H1 (cell line): ENCODE data around the gene TYRP1. TPM values are rescaled to one million over a fixed set of nuclear protein-coding genes. Genes with fewer than 3 reads are reported as not detected.

Experiments used
- CTCF ChIA-PET: fragments of 300-600 bp; sonication (Branson Sonifier 250); formaldehyde crosslinking; loops from one replicate; lab custom pipeline; 2021; ENCODE audit not compliant: partially characterized antibody; lab: Charles Lee
- POLR2A ChIA-PET: fragments of 300-600 bp; sonication (Branson Sonifier 250); formaldehyde crosslinking; loops from one replicate; lab custom pipeline; 2021; ENCODE audit warnings: inconsistent platforms; ENCODE audit not compliant: partially characterized antibody; lab: Charles Lee
- DNase-seq, 2 experiments: peaks; one replicate each; pipeline versions ENCODE4 v3.0.0 to v3.0.0-alpha.2; 2010 to 2022; ENCODE audit warnings: low spot score in 2 of 2, low read depth in 1 of 2, mixed read lengths in 1 of 2
- FAIRE-seq: peaks from 2 replicates; lab custom pipeline; 2011; peaks lifted over from hg19 to GRCh38; lab: Jason Lieb, UNC
- H2AFZ ChIP-seq: 2 replicates; pipeline ENCODE4 v1.8.1; 2012; ENCODE audit warnings: low read length, inconsistent platforms
- H2AK5ac ChIP-seq: 2 replicates; pipeline ENCODE4 v1.6.1; 2013; ENCODE audit warnings: low read depth, low read length
- H2BK120ac ChIP-seq: replicated peaks from 2 replicates; pipeline ENCODE3; 2013; ENCODE audit warnings: low read depth, low read length, inconsistent platforms
- H2BK12ac ChIP-seq: 2 replicates; pipeline ENCODE4 v1.6.1; 2013; ENCODE audit warnings: low read depth, low read length
- H2BK15ac ChIP-seq: 2 replicates; pipeline ENCODE4 v1.6.1; 2013; ENCODE audit warnings: low read length
- H2BK20ac ChIP-seq: 2 replicates; pipeline ENCODE4 v1.6.1; 2013; ENCODE audit warnings: low read length
- H2BK5ac ChIP-seq: 2 replicates; pipeline ENCODE4 v1.6.1; 2013; ENCODE audit warnings: low read depth, low read length
- H3K14ac ChIP-seq: 2 replicates; pipeline ENCODE4 v1.6.1; 2013; ENCODE audit warnings: inconsistent platforms; ENCODE audit not compliant: insufficient read length
- H3K18ac ChIP-seq: 2 replicates; pipeline ENCODE4 v1.6.1; 2013; ENCODE audit warnings: low read length; ENCODE audit errors: extremely low read depth
- H3K23ac ChIP-seq: 2 replicates; pipeline ENCODE4 v1.6.1; 2013; ENCODE audit warnings: inconsistent platforms; ENCODE audit not compliant: insufficient read length
- H3K23me2 ChIP-seq: 2 replicates; pipeline ENCODE4 v1.6.1; 2013; ENCODE audit warnings: low read depth, low read length
- H3K27ac ChIP-seq: 2 replicates; pipeline ENCODE4 v1.6.1; 2011; ENCODE audit warnings: low read depth, low read length, inconsistent platforms
- H3K27me3 ChIP-seq, 4 experiments: replicated peaks in 1 of 4; 1 replicate in 1 of 4; 2 replicates in 3 of 4; pipeline versions ENCODE4 v1.6.1 to v1.8.1; 2011 to 2013; ENCODE audit warnings: low read length in 3 of 4, mild to moderate bottlenecking in 3 of 4, inconsistent platforms in 2 of 4, mixed read lengths in 2 of 4, moderate library complexity in 1 of 4; ENCODE audit not compliant: control insufficient read depth in 3 of 4, insufficient read depth in 3 of 4; ENCODE audit errors: extremely low read depth in 1 of 4
- H3K36me3 ChIP-seq, 4 experiments: 2 replicates each; pipeline versions ENCODE4 v1.6.1 to v1.8.1; 2011 to 2013; ENCODE audit warnings: mild to moderate bottlenecking in 4 of 4, low read length in 3 of 4, moderate library complexity in 2 of 4, control low read depth in 1 of 4, inconsistent platforms in 1 of 4; ENCODE audit not compliant: insufficient read depth in 4 of 4, control insufficient read depth in 2 of 4
- H3K4ac ChIP-seq: replicated peaks from 2 replicates; pipeline ENCODE3; 2013; ENCODE audit warnings: low read length, low read depth, mixed read lengths, inconsistent platforms; ENCODE audit not compliant: insufficient read length
- H3K4me1 ChIP-seq, 4 experiments: replicated peaks in 1 of 4; 1 replicate in 1 of 4; 2 replicates in 3 of 4; pipeline versions ENCODE4 v1.6.1 to v1.8.1; 2011 to 2013; ENCODE audit warnings: low read length in 3 of 4, inconsistent platforms in 2 of 4, mixed read lengths in 1 of 4; ENCODE audit not compliant: insufficient read depth in 4 of 4, control insufficient read depth in 3 of 4
- H3K4me2 ChIP-seq, 2 experiments: 2 replicates each; pipeline versions ENCODE4 v1.6.1 to v1.8.1; 2011 to 2013; ENCODE audit warnings: low read depth in 2 of 2, low read length in 2 of 2, control low read depth in 1 of 2, inconsistent platforms in 1 of 2, mild to moderate bottlenecking in 1 of 2; ENCODE audit not compliant: insufficient read depth in 1 of 2
- H3K4me3 ChIP-seq, 4 experiments: fragments of 200-600, 300-600 bp in 1 of 4; sonication (generic), shearing (Covaris generic), sonication (Bioruptor Twin) in 1 of 4; 2 replicates each; pipeline versions ENCODE4 v1.5.1 to v1.8.1; 2011 to 2016; ENCODE audit warnings: low read length in 4 of 4, low read depth in 3 of 4, control low read depth in 2 of 4, inconsistent platforms in 2 of 4, mild to moderate bottlenecking in 2 of 4, mixed read lengths in 1 of 4, moderate library complexity in 1 of 4; ENCODE audit not compliant: insufficient read depth in 2 of 4; ENCODE audit errors: extremely low read depth in 1 of 4
- H3K56ac ChIP-seq: replicated peaks from 2 replicates; pipeline ENCODE3; 2013; ENCODE audit warnings: low read depth, mild to moderate bottlenecking, mixed read lengths, low read length, inconsistent platforms; ENCODE audit not compliant: insufficient read length
- H3K79me1 ChIP-seq: 2 replicates; pipeline ENCODE4 v1.6.1; 2013; ENCODE audit warnings: low read depth, low read length, control low read depth
- H3K79me2 ChIP-seq, 2 experiments: 2 replicates each; pipeline versions ENCODE4 v1.6.1 to v1.8.1; 2012 to 2013; ENCODE audit warnings: low read length in 2 of 2, mild to moderate bottlenecking in 2 of 2, inconsistent platforms in 1 of 2; ENCODE audit not compliant: insufficient read depth in 2 of 2, control insufficient read depth in 1 of 2
- H3K9ac ChIP-seq, 4 experiments: replicated peaks in 1 of 4; 1 replicate in 1 of 4; 2 replicates in 3 of 4; pipeline versions ENCODE4 v1.6.1 to v1.8.1; 2011 to 2013; ENCODE audit warnings: low read depth in 3 of 4, low read length in 3 of 4, control low read depth in 2 of 4, mild to moderate bottlenecking in 2 of 4, moderate library complexity in 2 of 4, inconsistent platforms in 1 of 4; ENCODE audit errors: extremely low read depth in 1 of 4
- H3K9me3 ChIP-seq, 2 experiments: 2 replicates each; pipeline versions ENCODE4 v1.6.1 to v1.8.1; 2012 to 2013; ENCODE audit warnings: mild to moderate bottlenecking in 2 of 2, moderate library complexity in 2 of 2, control low read depth in 1 of 2, inconsistent platforms in 1 of 2, low read depth in 1 of 2, low read length in 1 of 2, mixed read lengths in 1 of 2; ENCODE audit not compliant: insufficient read depth in 2 of 2
- H4K20me1 ChIP-seq, 2 experiments: replicated peaks in 1 of 2; 2 replicates each; pipeline versions ENCODE3 to v1.8.1; 2011 to 2013; ENCODE audit warnings: inconsistent platforms in 2 of 2, low read length in 2 of 2, mild to moderate bottlenecking in 1 of 2; ENCODE audit not compliant: insufficient read depth in 2 of 2, control insufficient read depth in 1 of 2
- H4K5ac ChIP-seq: 2 replicates; pipeline ENCODE4 v1.6.1; 2013; ENCODE audit warnings: low read length, low read depth, mixed read lengths, inconsistent platforms; ENCODE audit not compliant: insufficient read length
- H4K8ac ChIP-seq: 2 replicates; pipeline ENCODE4 v1.8.0; 2013; ENCODE audit warnings: mild to moderate bottlenecking, moderate library complexity, low read length, inconsistent platforms; ENCODE audit not compliant: insufficient read depth; ENCODE audit errors: extremely low read depth
- H4K91ac ChIP-seq: replicated peaks from 2 replicates; pipeline ENCODE3; 2013; ENCODE audit warnings: low read length, mixed read lengths, inconsistent platforms; ENCODE audit not compliant: insufficient read length
- CTBP2 ChIP-seq: IDR thresholded peaks from 2 replicates; pipeline ENCODE4 v1.7.0; 2011; ENCODE audit warnings: borderline replicate concordance, mild to moderate bottlenecking, moderate library complexity, mixed read lengths, low read length; ENCODE audit not compliant: insufficient read depth, insufficient read length
- EGR1 ChIP-seq: IDR thresholded peaks from 2 replicates; pipeline ENCODE4 v1.6.1; 2011; ENCODE audit warnings: low read depth, low read length, borderline replicate concordance
- HDAC2 ChIP-seq, 2 experiments: fragments of 300-600 bp in 1 of 2; sonication (generic) in 1 of 2; IDR thresholded peaks; 2 replicates each; pipeline ENCODE4 v1.6.1; 2011 to 2012; ENCODE audit warnings: low read depth in 2 of 2, low read length in 2 of 2, mild to moderate bottlenecking in 2 of 2, moderate library complexity in 2 of 2, borderline replicate concordance in 1 of 2, inconsistent platforms in 1 of 2
- JUN ChIP-seq: IDR thresholded peaks from 2 replicates; pipeline ENCODE4 v1.6.1; 2011; ENCODE audit warnings: low read depth, mild to moderate bottlenecking, improper control_type of control experiment, low read length
- USF2 ChIP-seq: IDR thresholded peaks from 2 replicates; pipeline ENCODE4 v1.6.1; 2011; ENCODE audit warnings: low read length, improper control_type of control experiment
- WGBS, 2 experiments: shearing (Covaris generic) in 1 of 2; methylation state at CpG; one replicate each; pipeline versions ENCODE4 v1.1.6 to v1.1.7; 2013 to 2015; ENCODE audit warnings: low lambda C conversion rate in 2 of 2, mixed read lengths in 2 of 2, inconsistent platforms in 1 of 2, low coverage in 1 of 2, missing lambda C conversion rate in 1 of 2; ENCODE audit not compliant: insufficient replicate concordance in 2 of 2, insufficient coverage in 1 of 2, insufficient read length in 1 of 2; ENCODE audit errors: extremely low coverage in 1 of 2, missing lambda C conversion rate in 1 of 2; 5-methylcytosine and 5-hydroxymethylcytosine counted together
- polyA plus RNA-seq, 7 experiments: library from polyadenylated mRNA; depleted of rRNA in 3 of 7; stranded (reverse) in 5 of 7; unstranded in 2 of 7; fragments of >200 nt in 5 of 7; fragments of 200-250 nt in 2 of 7; gene quantifications; 1 replicate in 5 of 7; 2 replicates in 1 of 7; 4 replicates in 1 of 7; pipeline versions ENCODE4 v1.2.1 to v1.2.3, GENCODE V29; 2011 to 2013; ENCODE audit warnings: missing spikeins in 2 of 7, mixed read lengths in 2 of 7
- total RNA-seq: library from RNA; stranded (reverse); fragmentation: NEBNext Ultra II Directional; extraction: Animal tissue kit (Norgen Biotek cat#: 25700); gene quantifications from 2 replicates; pipeline ENCODE4 v1.2.1, GENCODE V29; 2021

Gene TYRP1
- total and polyA plus RNA-seq, 2 of the 8 experiments (the other 6 are each of a cell fraction or from before 2014, with no cell fraction given): 0.15 TPM; not detected in 1

- Histone ChIP-seq H3K27ac (no peak overlapping the region), H3K4ac (no peak overlapping the region), H2BK5ac (no peak overlapping the region), H3K23me2 (no peaks in the 10 kb centered on the region), H3K79me1 (no peaks in the 10 kb centered on the region), H3K79me2 (no peaks in the 10 kb centered on the region), H3K27me3 (no peaks in the 10 kb centered on the region), H3K36me3 (no peaks in the 10 kb centered on the region), H4K5ac (no peak overlapping the region), H3K14ac (no peak overlapping the region), H2BK12ac (no peak overlapping the region), H4K20me1 (no peaks in the 10 kb centered on the region), H2BK15ac (no peak overlapping the region), H2AFZ (peak overlapping the region; percentile 22; the same call in 1 of the 2 replicates), H3K4me1 (no peaks in the 10 kb centered on the region), H4K8ac (no peak overlapping the region), H3K23ac (no peak overlapping the region), H2BK20ac (no peak overlapping the region), H3K4me3 (no peak overlapping the region), H3K56ac (no peak overlapping the region), H2AK5ac (no peak overlapping the region), H3K9ac (no peak overlapping the region), H3K18ac (no peak overlapping the region), H3K9me3 (peaks cover 0 to 4% of the 10 kb centered on the region in 2 experiments; a peak in 2 of 4 replicates), H3K4me2 (no peak overlapping the region), H4K91ac (no peak overlapping the region), H2BK120ac (no peak overlapping the region)
- no peak for DNase-seq
- ChIA-PET CTCF (interaction anchor here (0.8 to 1.0 kb wide), 3 partner anchors 8 to 35 kb away, joined by 3 read pairs; no protein-coding TSS in a partner anchor), POLR2A (interaction anchor here (0.6 kb wide), 1 partner anchor 17 kb away, joined by 3 read pairs; no protein-coding TSS in a partner anchor)
- WGBS, 2 experiments: 0% methylated on average over 1 of the region's 1 CpG; no CpG with 5 or more reads in 1 of the 2 experiments
- TF ChIP-seq EGR1 (no peak), JUN (no peak), HDAC2 (IDR thresholded peaks at IDR 0.05; ENCODE audit: borderline replicate concordance in 1 of 2, low read depth in 2 of 2, low read length in 2 of 2) (no peak), USF2 (no peak), CTBP2 (no peak)
- no peak for FAIRE-seq
Measured at GRCh38 chr9:12737871-12738270, 44.7 kb downstream of the TYRP1 start.
